Mononuclear cell (primary cell): ENCODE measurements around the gene PTP4A2. TPM values are rescaled to one million over a fixed set of nuclear protein-coding genes. Genes with fewer than 3 reads are reported as not detected.

Experiments
- H3K27me3 ChIP-seq: 2 replicates; pipeline ENCODE4 v1.6.0; 2011; ENCODE audit warnings: low read length, control low read depth; ENCODE audit not compliant: insufficient read depth
- H3K4me1 ChIP-seq: 2 replicates; pipeline ENCODE4 v1.5.1; 2011; ENCODE audit warnings: mild to moderate bottlenecking, low read length, control low read depth; ENCODE audit not compliant: insufficient read depth
- H3K4me3 ChIP-seq: 2 replicates; pipeline ENCODE4 v1.5.1; 2011; ENCODE audit warnings: mild to moderate bottlenecking, low read length, moderate library complexity
- H3K9me3 ChIP-seq: 2 replicates; pipeline ENCODE4 v1.5.1; 2011; ENCODE audit warnings: low read depth, mild to moderate bottlenecking, control low read depth, low read length
- total RNA-seq: library from RNA; depleted of rRNA; stranded (reverse); fragments of >200 nt; gene quantifications from one replicate; pipeline ENCODE4 v1.2.3, GENCODE V29; 2012

PTP4A2 gene
- total RNA-seq, 1 donor = 729 TPM

GRCh38 chr1:31871703-31872102 lies 66.5 kb downstream of the PTP4A2 start:
- no peaks in the 10 kb centered on the region for H3K9me3 ChIP-seq
- H3K4me3 ChIP-seq = no peak overlapping the region
- peaks cover 17% of the 10 kb centered on the region for H3K4me1 ChIP-seq
- H3K27me3 ChIP-seq = no peaks in the 10 kb centered on the region

- Histone ChIP-seq H3K27me3 (no peaks in the 10 kb centered on the region), H3K4me1 (peaks cover 17% of the 10 kb centered on the region), H3K9me3 (no peaks in the 10 kb centered on the region), H3K4me3 (no peak overlapping the region)
Measured at GRCh38 chr1:31870086-31870736, 68.0 kb downstream of the PTP4A2 start.

GRCh38 chr1:31869449-31869848 lies 68.7 kb downstream of the PTP4A2 start:
- H3K4me3 ChIP-seq = no peak overlapping the region
- H3K4me1 ChIP-seq = peaks cover 17% of the 10 kb centered on the region
- no peaks in the 10 kb centered on the region for H3K27me3 ChIP-seq
- H3K9me3 ChIP-seq = no peaks in the 10 kb centered on the region

- no peaks in the 10 kb centered on the region for H3K9me3 ChIP-seq
Measured at GRCh38 chr1:31868862-31869261, 69.3 kb downstream of the PTP4A2 start.

GRCh38 chr1:31867546-31867945 lies 70.6 kb downstream of the PTP4A2 start:
- Histone ChIP-seq H3K4me3 (no peak overlapping the region), H3K9me3 (no peaks in the 10 kb centered on the region), H3K27me3 (no peaks in the 10 kb centered on the region), H3K4me1 (peaks cover 3% of the 10 kb centered on the region)

More at GRCh38 chr1:31868862-31869261, 69.3 kb downstream of the PTP4A2 start:
- peaks cover 16% of the 10 kb centered on the region for H3K4me1 ChIP-seq
- H3K4me3 ChIP-seq = no peak overlapping the region
- no peaks in the 10 kb centered on the region for H3K27me3 ChIP-seq

- Histone ChIP-seq H3K4me1 (no peaks in the 10 kb centered on the region), H3K4me3 (no peak overlapping the region), H3K27me3 (no peaks in the 10 kb centered on the region), H3K9me3 (no peaks in the 10 kb centered on the region)
Measured at GRCh38 chr1:31866450-31867032, 71.6 kb downstream of the PTP4A2 start.

GRCh38 chr1:31865728-31866449 lies 72.3 kb downstream of the PTP4A2 start:
- no peaks in the 10 kb centered on the region for H3K9me3 ChIP-seq
- no peaks in the 10 kb centered on the region for H3K4me1 ChIP-seq
- no peak overlapping the region for H3K4me3 ChIP-seq
- no peaks in the 10 kb centered on the region for H3K27me3 ChIP-seq

- Histone ChIP-seq H3K27me3 (no peaks in the 10 kb centered on the region), H3K4me3 (no peak overlapping the region), H3K9me3 (no peaks in the 10 kb centered on the region), H3K4me1 (no peaks in the 10 kb centered on the region)
Measured at GRCh38 chr1:31862071-31862470, 76.1 kb downstream of the PTP4A2 start.

GRCh38 chr1:31861346-31861745 lies 76.8 kb downstream of the PTP4A2 start:
- H3K4me1 ChIP-seq = no peaks in the 10 kb centered on the region
- H3K9me3 ChIP-seq = no peaks in the 10 kb centered on the region
- H3K27me3 ChIP-seq = no peaks in the 10 kb centered on the region
- no peak overlapping the region for H3K4me3 ChIP-seq

- Histone ChIP-seq H3K4me3 (no peak overlapping the region), H3K4me1 (no peaks in the 10 kb centered on the region), H3K9me3 (no peaks in the 10 kb centered on the region), H3K27me3 (no peaks in the 10 kb centered on the region)
Measured at GRCh38 chr1:31860581-31860980, 77.6 kb downstream of the PTP4A2 start.

- Histone ChIP-seq H3K4me3 (no peak overlapping the region), H3K9me3 (no peaks in the 10 kb centered on the region), H3K4me1 (no peaks in the 10 kb centered on the region), H3K27me3 (no peaks in the 10 kb centered on the region)
Measured at GRCh38 chr1:31859719-31860118, 78.4 kb downstream of the PTP4A2 start.

GRCh38 chr1:31859044-31859443 lies 79.1 kb downstream of the PTP4A2 start:
- Histone ChIP-seq H3K4me3 (no peak overlapping the region), H3K4me1 (no peaks in the 10 kb centered on the region), H3K9me3 (no peaks in the 10 kb centered on the region), H3K27me3 (no peaks in the 10 kb centered on the region)

- Histone ChIP-seq H3K9me3 (no peaks in the 10 kb centered on the region), H3K4me1 (no peaks in the 10 kb centered on the region), H3K27me3 (no peaks in the 10 kb centered on the region), H3K4me3 (no peak overlapping the region)
Measured at GRCh38 chr1:31857863-31858262, 80.3 kb downstream of the PTP4A2 start.
